Chondrocyte (in vitro differentiated cells): ENCODE results near the gene GALR1. TPM values are rescaled to one million over a fixed set of nuclear protein-coding genes. Genes with fewer than 3 reads are reported as not detected.

Source experiments
- DNase-seq: peaks from one replicate; pipeline ENCODE4 v3.0.0; 2021; ENCODE audit warnings: mixed read lengths, low spot score
- H3K27ac Mint-ChIP-seq: one replicate; pipeline ENCODE4 v1.8.0; 2021; ENCODE audit warnings: mild to moderate bottlenecking, moderate library complexity, mixed read lengths; ENCODE audit not compliant: unreplicated experiment
- H3K27me3 Mint-ChIP-seq: 2 replicates; pipeline ENCODE4 v1.8.0; 2021; ENCODE audit warnings: low read depth, mixed read lengths
- H3K36me3 Mint-ChIP-seq: 2 replicates; pipeline ENCODE4 v1.8.0; 2021; ENCODE audit warnings: low read depth, mixed read lengths
- H3K4me1 Mint-ChIP-seq: 2 replicates; pipeline ENCODE4 v1.8.0; 2021; ENCODE audit warnings: low read depth, mild to moderate bottlenecking, mixed read lengths
- H3K4me3 Mint-ChIP-seq: one replicate; pipeline ENCODE4 v1.8.0; 2021; ENCODE audit warnings: mild to moderate bottlenecking, moderate library complexity, mixed read lengths; ENCODE audit not compliant: unreplicated experiment
- H3K9me3 Mint-ChIP-seq: 2 replicates; pipeline ENCODE4 v1.8.0; 2021; ENCODE audit warnings: low read depth, mixed read lengths
- CTCF ChIP-seq: fragments of 200-600 bp; sonication (generic); IDR thresholded peaks from 2 replicates; pipeline ENCODE4 v1.5.0; 2021; ENCODE audit warnings: antibody characterized with exemption, mild to moderate bottlenecking, moderate library complexity
- total RNA-seq: library from RNA; stranded (reverse); gene quantifications from 3 replicates; pipeline ENCODE4 v1.2.1, GENCODE V29; 2021

GALR1 gene
- total RNA-seq, 1 donor from 2014 or later: not detected

GRCh38 chr18:77250501-77250925 lies 865 bp downstream of the GALR1 start:
- Mint-ChIP-seq H3K27ac (no peak overlapping the region), H3K36me3 (peaks cover 1% of the 10 kb centered on the region), H3K4me1 (peaks cover 13% of the 10 kb centered on the region), H3K27me3 (peaks cover 73% of the 10 kb centered on the region), H3K4me3 (peak overlapping the region; percentile 7), H3K9me3 (peaks cover 17% of the 10 kb centered on the region)
- no peak for TF ChIP-seq CTCF
- DNase-seq: no peak

GRCh38 chr18:77250926-77251729 lies 1.5 kb downstream of the GALR1 start:
- peaks cover 15% of the 10 kb centered on the region for H3K9me3 Mint-ChIP-seq
- peak overlapping the region; percentile 7 for H3K4me3 Mint-ChIP-seq
- H3K27ac Mint-ChIP-seq: no peak overlapping the region
- H3K4me1 Mint-ChIP-seq: peaks cover 13% of the 10 kb centered on the region
- H3K36me3 Mint-ChIP-seq: peaks cover 1% of the 10 kb centered on the region
- H3K27me3 Mint-ChIP-seq: peaks cover 73% of the 10 kb centered on the region
- TF ChIP-seq CTCF: no peak
- DNase-seq: no peak

DNA sequence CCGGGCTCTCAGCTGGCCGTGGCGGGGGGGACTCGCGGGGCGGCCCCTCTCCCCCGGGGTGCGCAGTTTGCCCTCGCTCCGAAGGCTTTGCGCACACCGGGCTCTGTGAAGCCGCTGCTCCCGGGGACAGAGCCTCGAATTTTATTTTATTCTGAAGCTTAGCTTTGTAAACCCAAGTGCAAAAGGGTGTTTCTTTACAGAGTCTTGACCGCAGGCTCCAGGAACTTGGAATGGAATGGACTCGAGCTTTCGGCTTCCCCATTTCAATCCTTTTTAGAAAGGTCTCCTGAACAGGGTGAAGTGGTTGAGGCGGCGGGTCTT lies 2.0 kb downstream of the GALR1 start:
- peaks cover 13% of the 10 kb centered on the region for H3K4me1 Mint-ChIP-seq
- TF ChIP-seq CTCF: no peak
- H3K27ac Mint-ChIP-seq: no peak overlapping the region
- no peak overlapping the region for H3K4me3 Mint-ChIP-seq
- H3K36me3 Mint-ChIP-seq: peaks cover 1% of the 10 kb centered on the region
- no peak for DNase-seq
- H3K27me3 Mint-ChIP-seq: peaks cover 74% of the 10 kb centered on the region
- H3K9me3 Mint-ChIP-seq: peaks cover 11% of the 10 kb centered on the region

DNA sequence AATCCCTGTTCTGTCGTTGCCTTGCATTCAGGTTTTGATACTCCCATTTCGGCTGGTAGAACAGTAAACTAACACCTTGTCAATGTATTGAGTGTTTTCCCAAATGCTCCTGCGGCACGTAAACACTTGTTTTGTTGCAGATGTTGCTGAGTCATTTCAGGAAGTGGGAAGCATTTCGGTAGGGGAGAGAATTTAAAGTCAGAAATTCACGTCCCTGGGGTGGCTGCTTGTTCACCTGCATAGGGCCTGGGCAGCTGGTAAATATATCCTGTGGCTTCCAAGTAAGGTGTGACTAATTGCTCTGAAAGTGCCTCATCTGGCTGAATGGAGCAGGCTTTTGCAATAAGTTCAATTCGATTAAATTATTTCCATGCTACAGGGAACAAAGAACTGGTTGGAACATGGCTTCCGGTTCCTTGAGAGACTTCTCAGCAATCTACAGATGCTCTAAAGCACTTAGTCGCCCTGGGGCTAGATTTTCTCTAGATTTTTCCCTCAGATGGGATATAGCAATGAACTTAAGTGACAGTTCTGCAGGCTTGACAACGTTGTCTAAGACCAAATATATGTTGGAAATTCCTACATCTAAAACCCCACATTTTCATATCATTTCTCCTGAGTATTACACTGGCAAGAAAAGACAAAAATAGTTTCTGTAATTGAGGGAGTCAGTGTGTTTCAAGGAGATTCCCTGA lies 5.2 kb downstream of the GALR1 start:
- Mint-ChIP-seq H3K27me3 (peaks cover 59% of the 10 kb centered on the region), H3K4me1 (peaks cover 4% of the 10 kb centered on the region), H3K36me3 (no peaks in the 10 kb centered on the region), H3K9me3 (peaks cover 3% of the 10 kb centered on the region), H3K27ac (no peak overlapping the region), H3K4me3 (no peak overlapping the region)
- TF ChIP-seq CTCF: no peak
- no peak for DNase-seq

DNA sequence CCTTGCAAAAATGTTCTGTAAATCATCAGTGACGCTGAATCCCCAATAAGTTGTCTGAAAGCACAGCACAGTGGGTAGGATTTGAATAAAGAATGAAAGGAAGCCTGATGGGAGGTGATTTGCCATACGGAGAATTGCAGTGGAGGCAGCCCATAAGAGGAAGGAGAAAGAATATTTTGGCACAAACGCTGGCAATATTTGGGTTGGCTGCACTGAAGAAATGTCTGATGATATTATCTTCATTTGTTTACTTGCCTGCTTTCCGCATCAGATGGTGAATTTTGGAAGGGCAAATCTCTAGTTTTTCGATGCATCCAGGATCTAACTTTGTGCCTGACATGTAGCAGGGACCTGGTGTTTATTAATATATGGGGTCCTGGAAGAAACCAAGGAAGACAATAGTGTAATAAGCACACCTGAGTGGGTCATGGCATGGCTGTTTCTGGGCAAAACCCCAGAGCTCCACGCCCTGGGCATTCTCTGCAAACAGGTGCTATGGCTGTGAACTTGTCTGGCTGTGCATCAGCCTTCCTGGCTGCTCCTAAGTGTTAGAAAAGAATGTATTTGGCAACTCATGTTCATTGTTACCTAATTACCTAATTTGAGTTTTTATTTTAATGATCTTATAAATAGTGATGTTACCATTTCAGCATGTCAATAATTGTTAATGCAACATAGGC lies 5.9 kb downstream of the GALR1 start:
- Mint-ChIP-seq H3K9me3 (peaks cover 3% of the 10 kb centered on the region), H3K4me3 (no peak overlapping the region), H3K27ac (no peak overlapping the region), H3K36me3 (no peaks in the 10 kb centered on the region), H3K4me1 (peaks cover 3% of the 10 kb centered on the region), H3K27me3 (peaks cover 60% of the 10 kb centered on the region)
- DNase-seq: no peak
- TF ChIP-seq CTCF: no peak
